Neural progenitor cell (in vitro differentiated cells): ENCODE data around the gene OSBPL8. TPM values are rescaled to one million over a fixed set of nuclear protein-coding genes. Genes with fewer than 3 reads are reported as not detected.
"Not testable (repeated sequence)": the region's sequence is repeated elsewhere in the genome, so short reads cannot be mapped to it uniquely, and the experiment has no call there.

Source experiments
- DNase-seq: peaks from one replicate; pipeline ENCODE4 v3.0.0-alpha.2; 2016; ENCODE audit warnings: low spot score
- H2AFZ ChIP-seq: fragments of 200-600 bp; sonication (generic); replicated peaks from 2 replicates; pipeline ENCODE4 v1.6.1; 2016; ENCODE audit warnings: antibody characterized with exemption
- H3F3A ChIP-seq: fragments of 200-600 bp; sonication (generic); 2 replicates; pipeline ENCODE4 v1.6.1; 2016; ENCODE audit warnings: antibody characterized with exemption, low read depth
- H3K27ac ChIP-seq: fragments of 200-600 bp; sonication (generic); 2 replicates; pipeline ENCODE4 v1.5.1; 2016; ENCODE audit warnings: mild to moderate bottlenecking
- H3K27me3 ChIP-seq: fragments of 200-600 bp; sonication (generic); 2 replicates; pipeline ENCODE4 v1.6.1; 2016; ENCODE audit warnings: mild to moderate bottlenecking, moderate library complexity
- H3K36me3 ChIP-seq: fragments of 200-600 bp; sonication (generic); 2 replicates; pipeline ENCODE4 v1.5.1; 2016
- H3K4me1 ChIP-seq: fragments of 200-600 bp; sonication (generic); 2 replicates; pipeline ENCODE4 v1.6.1; 2016; ENCODE audit warnings: mixed run types
- H3K4me2 ChIP-seq: fragments of 200-600 bp; sonication (generic); 2 replicates; pipeline ENCODE4 v1.6.1; 2016
- H3K4me3 ChIP-seq: fragments of 200-600 bp; sonication (generic); 2 replicates; pipeline ENCODE4 v1.5.1; 2016
- H3K79me2 ChIP-seq: fragments of 200-600 bp; sonication (generic); 2 replicates; pipeline ENCODE4 v1.6.1; 2016; ENCODE audit warnings: low read depth
- H3K9ac ChIP-seq: fragments of 200-600 bp; sonication (generic); 2 replicates; pipeline ENCODE4 v1.6.1; 2016
- H3K9me3 ChIP-seq: fragments of 200-600 bp; sonication (generic); 2 replicates; pipeline ENCODE4 v1.5.1; 2016; ENCODE audit warnings: low read depth
- H4K20me1 ChIP-seq: fragments of 200-600 bp; sonication (generic); 2 replicates; pipeline ENCODE4 v1.6.1; 2016; ENCODE audit warnings: low read depth
- H3K27ac Mint-ChIP-seq: 3 replicates; pipeline ENCODE4 v1.8.0; 2021; ENCODE audit warnings: mixed read lengths
- H3K27me3 Mint-ChIP-seq: 2 replicates; pipeline ENCODE4 v1.8.0; 2022; ENCODE audit warnings: low read depth, mild to moderate bottlenecking, inconsistent platforms, moderate library complexity, mixed read lengths; ENCODE audit not compliant: insufficient read depth
- H3K36me3 Mint-ChIP-seq: 3 replicates; pipeline ENCODE4 v1.8.0; 2021; ENCODE audit warnings: mixed read lengths
- H3K4me1 Mint-ChIP-seq: 3 replicates; pipeline ENCODE4 v1.8.0; 2021; ENCODE audit warnings: mixed read lengths
- H3K4me3 Mint-ChIP-seq: 3 replicates; pipeline ENCODE4 v1.8.0; 2021; ENCODE audit warnings: mild to moderate bottlenecking, moderate library complexity, mixed read lengths
- H3K9me3 Mint-ChIP-seq: 3 replicates; pipeline ENCODE4 v1.8.0; 2020; ENCODE audit warnings: mixed read lengths
- EZH2 ChIP-seq: fragments of 200-600 bp; sonication (generic); IDR thresholded peaks from 2 replicates; pipeline ENCODE4 v1.6.1; 2017; ENCODE audit warnings: antibody characterized with exemption, mild to moderate bottlenecking, moderate library complexity
- EZH2phosphoT487 ChIP-seq: fragments of 200-600 bp; sonication (generic); IDR thresholded peaks from 2 replicates; pipeline ENCODE4 v1.6.1; 2017; ENCODE audit warnings: antibody characterized with exemption
- total RNA-seq: library from RNA; depleted of rRNA; stranded (reverse); fragments of >200 nt; gene quantifications from 2 replicates; pipeline ENCODE4 v1.2.3, GENCODE V29; 2015; ENCODE audit warnings: low replicate concordance
- TF ChIP-seq, protein P1 (sequence below): fragments of 200-600 bp; sonication (generic); IDR thresholded peaks from 2 replicates; pipeline ENCODE4 v1.5.1; 2017; ENCODE audit warnings: antibody characterized with exemption, mild to moderate bottlenecking

Gene OSBPL8
- total RNA-seq, 1 donor from 2014 or later: 93.6 TPM

DNA sequence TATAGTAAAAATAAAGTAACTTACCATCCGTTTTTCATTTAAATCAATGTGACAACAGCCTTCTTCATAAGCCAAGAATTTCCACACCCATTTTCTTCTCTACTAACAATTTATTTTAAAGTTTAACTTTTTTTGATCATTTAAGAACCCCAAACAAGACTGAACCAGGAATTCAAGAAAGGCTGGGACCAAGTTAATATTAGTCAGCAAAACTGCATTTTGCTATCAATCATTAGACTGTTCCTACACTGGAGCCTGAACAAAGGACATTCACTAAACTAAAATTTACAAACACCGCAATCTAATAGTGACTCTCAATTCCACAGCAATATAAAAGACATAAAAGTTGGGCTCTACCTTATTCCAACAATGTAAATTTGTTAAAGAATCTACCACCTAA, 73.6 kb downstream of the OSBPL8 start:
- Histone ChIP-seq H3K27me3 (no peaks in the 10 kb centered on the region), H4K20me1 (no peaks in the 10 kb centered on the region), H3K9ac (no peak overlapping the region), H3K79me2 (peaks cover 2% of the 10 kb centered on the region), H3K27ac (no peak overlapping the region), H3K4me3 (no peak overlapping the region), H3F3A (no peaks in the 10 kb centered on the region), H2AFZ (no peak overlapping the region), H3K36me3 (peaks cover 4% of the 10 kb centered on the region), H3K4me1 (no peaks in the 10 kb centered on the region), H3K4me2 (no peak overlapping the region), H3K9me3 (no peaks in the 10 kb centered on the region)
- Mint-ChIP-seq H3K27me3 (peaks cover 3% of the 10 kb centered on the region), H3K4me3 (no peak overlapping the region), H3K9me3 (no peaks in the 10 kb centered on the region), H3K36me3 (peaks cover 10% of the 10 kb centered on the region), H3K4me1 (no peaks in the 10 kb centered on the region), H3K27ac (no peak overlapping the region)
- no peak for TF ChIP-seq EZH2phosphoT487
- TF ChIP-seq, protein P1, sequence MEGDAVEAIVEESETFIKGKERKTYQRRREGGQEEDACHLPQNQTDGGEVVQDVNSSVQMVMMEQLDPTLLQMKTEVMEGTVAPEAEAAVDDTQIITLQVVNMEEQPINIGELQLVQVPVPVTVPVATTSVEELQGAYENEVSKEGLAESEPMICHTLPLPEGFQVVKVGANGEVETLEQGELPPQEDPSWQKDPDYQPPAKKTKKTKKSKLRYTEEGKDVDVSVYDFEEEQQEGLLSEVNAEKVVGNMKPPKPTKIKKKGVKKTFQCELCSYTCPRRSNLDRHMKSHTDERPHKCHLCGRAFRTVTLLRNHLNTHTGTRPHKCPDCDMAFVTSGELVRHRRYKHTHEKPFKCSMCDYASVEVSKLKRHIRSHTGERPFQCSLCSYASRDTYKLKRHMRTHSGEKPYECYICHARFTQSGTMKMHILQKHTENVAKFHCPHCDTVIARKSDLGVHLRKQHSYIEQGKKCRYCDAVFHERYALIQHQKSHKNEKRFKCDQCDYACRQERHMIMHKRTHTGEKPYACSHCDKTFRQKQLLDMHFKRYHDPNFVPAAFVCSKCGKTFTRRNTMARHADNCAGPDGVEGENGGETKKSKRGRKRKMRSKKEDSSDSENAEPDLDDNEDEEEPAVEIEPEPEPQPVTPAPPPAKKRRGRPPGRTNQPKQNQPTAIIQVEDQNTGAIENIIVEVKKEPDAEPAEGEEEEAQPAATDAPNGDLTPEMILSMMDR: no peak
- DNase-seq: no peak

DNA sequence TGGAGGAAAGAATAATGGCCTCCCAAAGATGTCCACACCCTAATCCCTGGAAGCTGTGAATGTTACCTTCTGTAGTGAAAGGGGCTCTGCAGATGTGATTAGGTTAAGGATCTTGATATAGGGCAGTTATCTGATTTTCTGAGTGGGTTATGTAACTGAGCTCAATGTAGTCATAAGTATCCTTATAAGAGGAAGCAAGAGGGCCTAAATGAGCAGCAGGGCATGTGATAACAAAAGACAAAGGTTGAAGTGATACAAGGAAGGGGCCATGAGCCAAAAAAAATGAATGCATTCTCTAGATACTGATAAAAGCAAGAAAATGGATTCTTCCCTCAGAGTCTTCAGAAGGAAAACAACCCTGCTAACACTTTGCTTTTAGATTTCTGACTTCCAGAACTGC, 78.8 kb downstream of the OSBPL8 start:
- no peak for TF ChIP-seq EZH2phosphoT487
- TF ChIP-seq, protein P1: no peak
- TF ChIP-seq EZH2: no peak

DNA sequence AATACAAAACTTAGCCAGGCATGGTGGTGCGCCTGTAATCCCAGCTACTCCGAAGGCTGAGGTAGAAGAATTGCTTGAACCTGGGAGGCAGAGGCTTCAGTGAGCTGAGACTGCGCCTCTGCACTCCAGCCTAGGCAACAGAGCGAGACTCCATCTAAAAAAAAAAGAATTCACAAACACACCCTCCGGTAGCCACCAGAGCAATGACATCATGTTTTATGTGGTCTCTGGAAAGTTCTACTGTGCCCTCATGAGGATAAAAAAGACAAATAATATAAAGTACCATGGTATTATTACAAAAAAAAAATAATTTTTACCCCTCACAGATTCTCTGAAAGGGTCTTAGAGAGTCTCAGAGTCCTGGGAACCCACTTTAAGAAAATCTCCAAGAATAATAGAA, 81.5 kb downstream of the OSBPL8 start:
- H3K36me3 Mint-ChIP-seq: peaks cover 15% of the 10 kb centered on the region
- no peak overlapping the region for H3K27ac ChIP-seq
- H3K4me3 Mint-ChIP-seq: no peak overlapping the region
- H3K9me3 Mint-ChIP-seq: peaks cover 8% of the 10 kb centered on the region
- H3K27ac Mint-ChIP-seq: no peak overlapping the region
- no peak for DNase-seq
- H3K9ac ChIP-seq: no peak overlapping the region
- H3F3A ChIP-seq: no peaks in the 10 kb centered on the region
- H2AFZ ChIP-seq: no peak overlapping the region
- H3K4me1 Mint-ChIP-seq: no peaks in the 10 kb centered on the region
- no peaks in the 10 kb centered on the region for H4K20me1 ChIP-seq
- no peak overlapping the region for H3K4me3 ChIP-seq
- H3K4me2 ChIP-seq: no peak overlapping the region
- no peaks in the 10 kb centered on the region for H3K36me3 ChIP-seq
- peaks cover 9% of the 10 kb centered on the region for H3K79me2 ChIP-seq
- no peaks in the 10 kb centered on the region for H3K4me1 ChIP-seq
- no peaks in the 10 kb centered on the region for H3K9me3 ChIP-seq
- no peak for TF ChIP-seq EZH2phosphoT487
- TF ChIP-seq EZH2: no peak
- TF ChIP-seq, protein P1: no peak
- no peaks in the 10 kb centered on the region for H3K27me3 Mint-ChIP-seq
- H3K27me3 ChIP-seq: no peaks in the 10 kb centered on the region

More for the DNA sequence above, 78.8 kb downstream of the OSBPL8 start:
- no peaks in the 10 kb centered on the region for H3K27me3 ChIP-seq
- H3K4me1 Mint-ChIP-seq: no peaks in the 10 kb centered on the region
- no peak for DNase-seq
- H3K79me2 ChIP-seq: peaks cover 3% of the 10 kb centered on the region
- no peak overlapping the region for H3K4me2 ChIP-seq
- peaks cover 3% of the 10 kb centered on the region for H3K27me3 Mint-ChIP-seq
- H3K36me3 Mint-ChIP-seq: peaks cover 14% of the 10 kb centered on the region
- no peaks in the 10 kb centered on the region for H3K4me1 ChIP-seq
- H3F3A ChIP-seq: no peaks in the 10 kb centered on the region
- no peaks in the 10 kb centered on the region for H3K36me3 ChIP-seq
- H4K20me1 ChIP-seq: no peaks in the 10 kb centered on the region
- H3K27ac Mint-ChIP-seq: no peak overlapping the region
- H3K9me3 Mint-ChIP-seq: peaks cover 4% of the 10 kb centered on the region
- no peak overlapping the region for H2AFZ ChIP-seq
- H3K4me3 Mint-ChIP-seq: no peak overlapping the region
- no peaks in the 10 kb centered on the region for H3K9me3 ChIP-seq
- H3K27ac ChIP-seq: no peak overlapping the region
- no peak overlapping the region for H3K9ac ChIP-seq
- no peak overlapping the region for H3K4me3 ChIP-seq

DNA sequence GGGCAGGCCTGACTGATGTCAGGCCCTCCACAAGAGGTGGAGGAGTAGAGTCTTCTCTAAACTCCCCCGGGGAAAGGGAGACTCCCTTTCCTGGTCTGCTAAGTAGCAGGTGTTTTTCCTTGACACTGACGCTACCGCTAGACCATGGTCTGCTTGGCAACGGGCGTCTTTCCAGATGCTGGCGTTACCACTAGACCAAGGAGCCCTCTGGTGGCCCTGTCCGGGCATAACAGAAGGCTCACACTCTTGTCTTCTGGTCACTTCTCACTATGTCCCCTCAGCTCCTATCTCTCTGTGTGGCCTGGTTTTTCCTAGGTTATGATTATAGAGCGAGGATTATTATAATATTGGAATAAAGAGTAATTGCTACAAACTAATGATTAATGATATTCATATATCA, 86.7 kb downstream of the OSBPL8 start:
- not testable (repeated sequence) for DNase-seq

More for the DNA sequence above, 86.7 kb downstream of the OSBPL8 start:
- H3K36me3 ChIP-seq, H3K27me3 Mint-ChIP-seq, H3K4me3 Mint-ChIP-seq, H3K27ac Mint-ChIP-seq, H3K9ac ChIP-seq, H3K27me3 ChIP-seq, H3K4me3 ChIP-seq, H2AFZ ChIP-seq, H3K4me2 ChIP-seq, H3K9me3 ChIP-seq, H3K4me1 Mint-ChIP-seq, H3K36me3 Mint-ChIP-seq, H4K20me1 ChIP-seq, H3K4me1 ChIP-seq, H3K9me3 Mint-ChIP-seq, H3F3A ChIP-seq, H3K27ac ChIP-seq: not testable (repeated sequence)
- TF ChIP-seq, protein P1: peak; percentile 27
- peaks cover 35% of the 10 kb centered on the region for H3K79me2 ChIP-seq
